ENCODE measurements around the gene ETNK1.

ETNK1 gene

GRCh38 chr12:22656376-22656775 is 31.4 kb downstream of the ETNK1 start:
- CTCF ChIA-PET = interaction anchor here (0.9 kb wide), 1 partner anchor 28 kb away, joined by 3 read pairs; no protein-coding TSS in a partner anchor
- Mint-ChIP-seq H3K27ac (no peak overlapping the region), H3K36me3 (peaks cover 29% of the 10 kb centered on the region), H3K27me3 (no peaks in the 10 kb centered on the region), H3K4me1 (peaks cover 2% of the 10 kb centered on the region), H3K9me3 (no peaks in the 10 kb centered on the region), H3K4me3 (no peak overlapping the region)
- DNase-seq = no peak

DNA sequence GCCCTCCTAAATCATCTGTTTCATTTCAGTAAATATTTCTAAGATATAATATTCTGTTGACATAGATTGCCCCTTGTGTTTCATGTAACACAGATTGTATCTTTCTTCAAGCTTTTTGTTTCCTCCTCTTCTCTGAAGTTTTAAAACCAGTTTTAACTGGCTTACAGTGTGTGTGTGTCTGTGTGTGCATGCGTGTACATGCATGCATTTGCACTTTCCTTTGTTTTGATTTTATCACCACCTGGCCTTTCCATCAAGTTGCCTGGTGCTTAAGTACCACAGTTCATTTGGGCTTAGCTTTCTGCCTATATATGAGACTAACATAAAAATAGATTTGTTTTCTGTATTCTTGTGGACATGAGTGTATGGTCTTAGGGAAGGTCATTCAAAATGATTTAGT is 31.9 kb downstream of the ETNK1 start:
- peaks cover 2% of the 10 kb centered on the region for H3K4me1 Mint-ChIP-seq
- peaks cover 27% of the 10 kb centered on the region for H3K36me3 Mint-ChIP-seq
- H3K27me3 Mint-ChIP-seq = no peaks in the 10 kb centered on the region
- no peak overlapping the region for H3K27ac Mint-ChIP-seq
- H3K9me3 Mint-ChIP-seq = no peaks in the 10 kb centered on the region
- CTCF ChIA-PET = no interaction called here
- no peak for DNase-seq
- H3K4me3 Mint-ChIP-seq = no peak overlapping the region

- peaks cover 22% of the 10 kb centered on the region for H3K36me3 Mint-ChIP-seq
- CTCF ChIA-PET = no interaction called here
- H3K27me3 Mint-ChIP-seq = no peaks in the 10 kb centered on the region
- no peak overlapping the region for H3K4me3 Mint-ChIP-seq
- no peak overlapping the region for H3K27ac Mint-ChIP-seq
- H3K4me1 Mint-ChIP-seq = peaks cover 2% of the 10 kb centered on the region
- no peaks in the 10 kb centered on the region for H3K9me3 Mint-ChIP-seq
- no peak for DNase-seq
Observed at GRCh38 chr12:22657538-22657937, 32.6 kb downstream of the ETNK1 start.

DNA sequence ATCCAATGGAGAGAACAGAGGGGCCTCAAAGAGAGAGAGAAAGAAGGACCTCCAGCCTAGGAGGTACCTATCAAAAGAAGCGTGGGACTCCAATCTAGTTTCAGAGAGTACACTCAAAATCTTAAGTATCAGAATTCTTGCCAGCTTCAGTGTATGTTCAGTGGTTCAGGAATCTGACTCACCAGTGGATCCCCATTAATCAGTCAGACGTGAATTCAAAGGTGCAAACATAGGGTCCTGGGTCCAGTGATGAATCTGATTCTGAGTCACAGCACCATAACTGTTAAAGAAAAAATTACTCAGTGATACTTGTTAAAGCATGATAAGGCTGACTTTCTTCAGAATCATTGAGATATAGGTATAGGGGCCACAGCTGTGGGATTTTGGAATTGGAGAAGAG is 33.2 kb downstream of the ETNK1 start:
- Mint-ChIP-seq H3K27me3 (no peaks in the 10 kb centered on the region), H3K36me3 (peaks cover 17% of the 10 kb centered on the region), H3K27ac (no peak overlapping the region), H3K4me3 (no peak overlapping the region), H3K9me3 (no peaks in the 10 kb centered on the region), H3K4me1 (peaks cover 2% of the 10 kb centered on the region)
- no peak for DNase-seq
- CTCF ChIA-PET = no interaction called here

DNA sequence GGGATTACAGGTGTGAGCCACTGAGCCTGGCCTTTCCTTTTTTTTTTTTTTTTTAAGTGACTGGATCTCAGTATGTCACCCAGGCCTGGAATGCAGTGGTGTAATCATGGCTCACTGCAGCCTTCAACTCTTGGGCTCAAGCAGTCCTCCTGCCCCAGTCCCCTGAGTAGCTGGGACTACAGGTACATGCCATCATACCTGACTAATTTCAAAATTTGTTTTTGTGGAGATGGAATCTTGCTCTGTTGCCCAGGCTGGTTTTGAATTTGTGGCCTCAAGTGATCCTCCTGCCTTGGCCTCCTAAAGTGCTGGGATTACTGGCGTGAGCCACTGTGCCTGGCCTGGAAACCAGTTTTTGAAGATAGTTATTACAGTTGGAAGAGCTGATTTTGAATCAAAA is 37.4 kb downstream of the ETNK1 start:
- no peak overlapping the region for H3K27ac Mint-ChIP-seq
- no peak for DNase-seq
- no peaks in the 10 kb centered on the region for H3K4me1 Mint-ChIP-seq
- no peaks in the 10 kb centered on the region for H3K27me3 Mint-ChIP-seq
- CTCF ChIA-PET = no interaction called here
- H3K36me3 Mint-ChIP-seq = peaks cover 25% of the 10 kb centered on the region
- H3K9me3 Mint-ChIP-seq = no peaks in the 10 kb centered on the region
- no peak overlapping the region for H3K4me3 Mint-ChIP-seq

- H3K27me3 Mint-ChIP-seq = no peaks in the 10 kb centered on the region
- CTCF ChIA-PET = interaction anchor here (1.3 kb wide), 1 partner anchor 19 kb away, joined by 3 read pairs; no protein-coding TSS in a partner anchor
- no peak overlapping the region for H3K27ac Mint-ChIP-seq
- peaks cover 19% of the 10 kb centered on the region for H3K36me3 Mint-ChIP-seq
- DNase-seq = no peak
- no peaks in the 10 kb centered on the region for H3K4me1 Mint-ChIP-seq
- no peaks in the 10 kb centered on the region for H3K9me3 Mint-ChIP-seq
- no peak overlapping the region for H3K4me3 Mint-ChIP-seq
Observed at GRCh38 chr12:22665476-22665875, 40.5 kb downstream of the ETNK1 start.

DNA sequence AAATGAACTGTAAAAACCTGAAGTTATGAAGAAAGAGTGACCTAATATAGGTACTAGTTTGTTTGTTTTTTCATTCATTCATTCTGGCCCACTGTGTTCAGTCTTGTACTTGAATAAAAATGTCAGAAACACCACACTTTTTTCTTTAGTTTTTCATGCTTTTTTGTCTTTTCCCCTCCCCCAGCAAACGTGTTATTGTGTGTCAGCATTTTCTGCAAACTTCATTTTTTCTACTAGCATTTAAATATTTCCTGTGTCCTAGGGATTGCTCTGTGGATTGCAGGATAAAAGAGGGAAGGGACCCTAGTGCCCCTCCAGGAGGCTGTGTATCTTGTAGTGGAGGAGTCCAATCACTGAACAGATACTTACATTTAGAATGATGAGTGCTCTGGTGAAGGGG is 42.2 kb downstream of the ETNK1 start:
- Mint-ChIP-seq H3K9me3 (no peaks in the 10 kb centered on the region), H3K27ac (no peak overlapping the region), H3K36me3 (peaks cover 15% of the 10 kb centered on the region), H3K4me1 (no peaks in the 10 kb centered on the region), H3K4me3 (no peak overlapping the region), H3K27me3 (no peaks in the 10 kb centered on the region)
- no peak for DNase-seq
- CTCF ChIA-PET = no interaction called here

- Mint-ChIP-seq H3K4me1 (no peaks in the 10 kb centered on the region), H3K27me3 (no peaks in the 10 kb centered on the region), H3K9me3 (no peaks in the 10 kb centered on the region), H3K4me3 (no peak overlapping the region), H3K27ac (no peak overlapping the region), H3K36me3 (peaks cover 17% of the 10 kb centered on the region)
- no peak for DNase-seq
- CTCF ChIA-PET = interaction anchor here (1.0 kb wide), 1 partner anchor 209 kb away, joined by 3 read pairs; no protein-coding TSS in a partner anchor
Observed at GRCh38 chr12:22668441-22668840, 43.5 kb downstream of the ETNK1 start.

- Mint-ChIP-seq H3K36me3 (peaks cover 26% of the 10 kb centered on the region), H3K4me3 (no peak overlapping the region), H3K27me3 (no peaks in the 10 kb centered on the region), H3K9me3 (no peaks in the 10 kb centered on the region), H3K4me1 (no peaks in the 10 kb centered on the region), H3K27ac (no peak overlapping the region)
- no peak for DNase-seq
- CTCF ChIA-PET = interaction anchor here (0.8 to 1.5 kb wide), 5 partner anchors 16 to 212 kb away, joined by 3 to 7 read pairs (median 4); no protein-coding TSS in a partner anchor
Observed at GRCh38 chr12:22670762-22671161, 45.8 kb downstream of the ETNK1 start.

DNA sequence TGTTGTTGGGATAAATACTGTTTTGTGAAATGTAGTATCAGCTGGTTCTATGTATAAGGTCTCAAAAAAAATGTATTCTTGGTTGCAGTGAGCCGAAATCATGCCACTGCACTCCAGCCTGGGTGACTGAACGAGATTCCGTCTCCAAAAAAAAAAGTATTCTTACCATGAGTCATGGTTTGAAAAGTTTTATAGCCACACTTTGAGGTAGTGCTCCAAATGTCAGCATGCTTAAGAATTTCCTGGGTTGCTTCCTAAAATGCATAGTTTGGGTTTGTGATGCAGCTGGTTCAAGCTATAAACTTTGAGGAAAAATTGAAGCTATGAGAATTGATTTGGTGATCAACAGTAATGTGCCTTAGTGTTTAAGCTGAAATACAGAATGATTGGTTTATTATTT is 48.0 kb downstream of the ETNK1 start:
- DNase-seq = no peak
- no peaks in the 10 kb centered on the region for H3K9me3 Mint-ChIP-seq
- H3K27me3 Mint-ChIP-seq = no peaks in the 10 kb centered on the region
- no peak overlapping the region for H3K4me3 Mint-ChIP-seq
- no peaks in the 10 kb centered on the region for H3K4me1 Mint-ChIP-seq
- no peak overlapping the region for H3K27ac Mint-ChIP-seq
- H3K36me3 Mint-ChIP-seq = peaks cover 39% of the 10 kb centered on the region
- CTCF ChIA-PET = interaction anchor here (1.2 kb wide), 1 partner anchor 143 kb away, joined by 3 read pairs; no protein-coding TSS in a partner anchor

- no peaks in the 10 kb centered on the region for H3K27me3 Mint-ChIP-seq
- H3K36me3 Mint-ChIP-seq = peaks cover 53% of the 10 kb centered on the region
- no peaks in the 10 kb centered on the region for H3K4me1 Mint-ChIP-seq
- no peak overlapping the region for H3K4me3 Mint-ChIP-seq
- no peak for DNase-seq
- H3K27ac Mint-ChIP-seq = no peak overlapping the region
- no peaks in the 10 kb centered on the region for H3K9me3 Mint-ChIP-seq
- CTCF ChIA-PET = no interaction called here
Observed at GRCh38 chr12:22677781-22678574, 53.0 kb downstream of the ETNK1 start.

GRCh38 chr12:22682663-22683062 is 57.7 kb downstream of the ETNK1 start:
- Mint-ChIP-seq H3K9me3 (no peaks in the 10 kb centered on the region), H3K4me3 (no peak overlapping the region), H3K36me3 (peaks cover 46% of the 10 kb centered on the region), H3K27ac (no peak overlapping the region), H3K4me1 (peaks cover 10% of the 10 kb centered on the region), H3K27me3 (no peaks in the 10 kb centered on the region)
- CTCF ChIA-PET = interaction anchor here (0.6 to 0.8 kb wide), 5 partner anchors 12 to 536 kb away, joined by 3 to 5 read pairs (median 4); no protein-coding TSS in a partner anchor
- no peak for DNase-seq

- DNase-seq = no peak
- no peaks in the 10 kb centered on the region for H3K9me3 Mint-ChIP-seq
- H3K36me3 Mint-ChIP-seq = peaks cover 42% of the 10 kb centered on the region
- H3K4me1 Mint-ChIP-seq = peaks cover 12% of the 10 kb centered on the region
- no peak overlapping the region for H3K4me3 Mint-ChIP-seq
- H3K27me3 Mint-ChIP-seq = no peaks in the 10 kb centered on the region
- CTCF ChIA-PET = interaction anchor here (0.6 to 0.8 kb wide), 5 partner anchors 11 to 536 kb away, joined by 3 to 5 read pairs (median 4); no protein-coding TSS in a partner anchor
- no peak overlapping the region for H3K27ac Mint-ChIP-seq
Observed at GRCh38 chr12:22683131-22683530, 58.2 kb downstream of the ETNK1 start.

DNA sequence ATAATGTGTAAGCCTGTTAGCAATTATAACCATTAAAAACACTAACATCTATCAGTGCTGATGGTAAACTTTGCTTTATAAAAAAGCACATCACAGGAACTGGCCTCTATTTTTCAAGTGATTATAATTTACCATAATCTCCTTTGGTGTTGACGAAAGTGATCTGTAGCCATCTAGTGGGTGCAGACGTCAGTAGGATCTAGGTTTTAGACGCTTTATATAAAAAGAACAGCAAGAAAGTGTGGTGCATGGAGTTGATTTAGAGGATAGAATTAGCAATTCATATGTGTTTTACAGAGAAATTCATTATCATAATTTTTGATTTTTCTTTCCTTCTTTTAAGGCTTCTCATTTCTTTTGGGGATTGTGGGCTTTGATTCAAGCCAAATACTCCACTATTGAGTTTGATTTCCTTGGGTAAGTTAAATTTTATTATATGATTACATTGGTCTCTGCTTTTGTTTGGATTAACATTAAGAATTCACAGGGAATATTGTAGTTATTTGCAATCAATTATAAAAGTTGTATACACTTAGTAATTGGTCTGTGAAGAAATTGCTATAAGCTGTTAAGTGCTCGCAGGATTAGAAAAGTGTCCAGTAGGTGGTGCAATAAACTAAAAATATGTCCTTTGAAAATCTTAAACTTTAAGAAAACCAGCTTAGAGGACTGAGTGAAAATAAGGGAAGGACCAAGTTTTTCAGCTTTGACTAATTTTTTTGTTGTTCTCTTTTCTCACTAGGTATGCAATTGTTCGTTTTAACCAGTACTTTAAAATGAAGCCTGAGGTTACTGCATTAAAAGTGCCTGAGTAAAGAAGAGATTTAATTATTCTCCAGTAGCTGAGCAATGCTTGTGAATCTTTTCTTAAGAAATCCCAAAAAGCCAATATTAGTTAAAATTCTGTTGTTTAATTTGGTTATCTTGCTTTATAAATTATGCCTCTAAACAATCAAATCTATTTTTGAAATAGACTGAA is 59.5 kb downstream of the ETNK1 start:
- no peak for DNase-seq
- no peak overlapping the region for H3K4me3 Mint-ChIP-seq
- H3K27me3 Mint-ChIP-seq = no peaks in the 10 kb centered on the region
- CTCF ChIA-PET = interaction anchor here (0.8 to 1.3 kb wide), 6 partner anchors 10 to 831 kb away, joined by 3 to 8 read pairs (median 3); no protein-coding TSS in a partner anchor
- H3K9me3 Mint-ChIP-seq = no peaks in the 10 kb centered on the region
- peaks cover 12% of the 10 kb centered on the region for H3K4me1 Mint-ChIP-seq
- no peak overlapping the region for H3K27ac Mint-ChIP-seq
- peaks cover 30% of the 10 kb centered on the region for H3K36me3 Mint-ChIP-seq

Data from activated naive CD4-positive, alpha-beta T cell treated with anti-CD3 and anti-CD28 coated beads, Interleukin-2, amount 10 ng/mL, durations not matched to agents 7 days and 5 days (primary cell).